Measurements from ENCODE around the gene ASXL3.

GRCh38 chr18:33616556-33616955 is 38.5 kb downstream of the ASXL3 start:
- TF ChIP-seq EZH2 (IDR thresholded peaks at IDR 0.05; ENCODE audit: low read length, unreplicated experiment) (no peak), CTCF (conservative IDR thresholded peaks at IDR 0.05; ENCODE audit: low read depth, low read length) (no peak)
